GM21367 (cell line): ENCODE data around the gene FARSA.
A peak's percentile ranks its signal among the peaks of the same experiment; 100 is the strongest.
"Not testable (repeated sequence)": the region's sequence is repeated elsewhere in the genome, so short reads cannot be mapped to it uniquely, and the experiment has no call there.

ENCODE experiments used
- ATAC-seq: cut with Tn5 transposase; IDR thresholded peaks from one replicate; pipeline ENCODE4 v1.9.1; 2021; ENCODE audit not compliant: unreplicated experiment

The FARSA gene

DNA sequence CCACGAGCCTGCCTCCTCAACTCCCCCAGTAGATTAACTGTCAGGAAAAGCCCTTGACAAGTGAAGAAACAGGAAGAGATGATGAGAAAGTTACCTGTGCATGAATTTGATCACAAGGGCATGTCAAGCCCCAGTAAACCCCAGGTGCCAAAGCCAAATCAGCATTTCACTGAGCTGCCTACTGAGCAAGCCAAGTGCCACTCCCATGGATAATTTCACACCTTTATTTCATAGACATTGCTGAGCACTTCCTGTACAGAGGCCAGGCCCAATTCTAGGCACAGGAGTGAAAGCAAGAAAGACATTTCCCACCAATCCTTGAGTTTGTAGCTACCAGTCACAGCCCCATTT lies 21.1 kb upstream of the FARSA start:
- ATAC-seq: no peak

DNA sequence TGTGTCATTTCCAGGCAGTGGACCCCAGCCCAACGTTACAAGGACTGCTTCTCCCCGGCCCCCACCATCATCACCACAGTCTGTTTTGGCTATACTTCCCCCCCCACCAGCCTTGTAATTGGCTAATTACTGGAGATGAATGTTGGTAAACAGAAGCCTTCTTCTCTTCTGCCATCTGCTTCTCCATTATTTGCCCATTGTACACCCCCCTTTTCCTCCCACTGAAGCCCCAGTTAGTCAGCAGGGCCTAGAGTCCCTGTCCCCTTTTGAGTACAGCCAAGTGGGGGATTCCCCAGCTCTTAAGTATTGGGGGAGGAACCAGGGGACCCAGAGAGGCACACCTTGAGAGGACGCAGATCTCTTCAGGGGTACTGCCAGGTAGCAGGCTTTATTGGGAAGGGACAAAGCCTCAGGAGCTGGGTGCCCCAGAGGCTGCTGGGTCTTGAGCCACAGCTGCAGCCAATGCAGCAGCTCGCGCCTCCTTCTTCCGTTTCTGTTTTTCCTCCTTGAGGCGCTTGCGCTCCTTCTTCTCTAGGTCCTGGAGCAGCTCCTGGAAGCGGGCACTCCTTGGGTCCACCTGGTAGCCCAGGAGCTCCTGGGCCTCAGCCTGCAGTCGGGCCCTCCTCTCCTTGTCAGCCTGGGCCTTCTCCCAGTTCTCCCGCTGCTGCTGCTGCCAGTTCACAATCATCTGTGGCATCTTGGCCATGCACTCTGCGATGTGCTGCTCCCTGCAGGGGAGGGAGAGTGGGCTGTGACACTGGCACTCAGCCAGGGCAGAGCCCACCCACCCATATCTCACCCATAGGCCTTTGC lies 20.5 kb upstream of the FARSA start:
- no peak for ATAC-seq

DNA sequence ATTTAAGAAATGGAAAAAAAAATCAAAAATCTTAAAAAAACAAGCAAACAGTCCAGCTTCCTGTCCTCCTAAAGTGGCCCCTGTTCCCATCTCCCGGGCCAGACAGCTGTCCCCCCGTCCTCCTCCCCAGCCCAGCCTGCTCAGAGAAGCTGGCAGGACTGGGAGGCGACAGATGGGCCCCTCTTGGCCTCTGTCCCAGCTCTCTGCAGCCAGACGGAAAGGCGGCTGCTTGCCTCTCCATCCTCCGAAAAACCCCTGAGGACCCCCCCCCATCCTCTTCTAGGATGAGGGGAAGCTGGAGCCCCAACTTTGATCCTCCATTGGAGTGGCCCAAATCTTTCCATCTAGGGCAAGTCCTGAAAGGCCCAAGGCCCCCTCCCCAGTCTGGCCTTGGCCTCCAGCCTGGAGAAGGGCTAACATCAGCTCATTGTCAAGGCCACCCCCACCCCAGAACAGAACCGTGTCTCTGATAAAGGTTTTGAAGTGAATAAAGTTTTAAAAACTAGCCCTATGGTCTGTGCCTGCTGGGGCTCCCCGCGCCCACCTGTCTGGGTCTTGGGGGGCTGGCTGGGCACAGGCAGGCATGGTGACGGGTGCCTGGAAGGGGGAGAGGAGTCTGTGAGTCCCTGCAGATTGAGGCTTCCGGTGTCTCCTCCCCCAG lies 19.8 kb upstream of the FARSA start:
- no peak for ATAC-seq

DNA sequence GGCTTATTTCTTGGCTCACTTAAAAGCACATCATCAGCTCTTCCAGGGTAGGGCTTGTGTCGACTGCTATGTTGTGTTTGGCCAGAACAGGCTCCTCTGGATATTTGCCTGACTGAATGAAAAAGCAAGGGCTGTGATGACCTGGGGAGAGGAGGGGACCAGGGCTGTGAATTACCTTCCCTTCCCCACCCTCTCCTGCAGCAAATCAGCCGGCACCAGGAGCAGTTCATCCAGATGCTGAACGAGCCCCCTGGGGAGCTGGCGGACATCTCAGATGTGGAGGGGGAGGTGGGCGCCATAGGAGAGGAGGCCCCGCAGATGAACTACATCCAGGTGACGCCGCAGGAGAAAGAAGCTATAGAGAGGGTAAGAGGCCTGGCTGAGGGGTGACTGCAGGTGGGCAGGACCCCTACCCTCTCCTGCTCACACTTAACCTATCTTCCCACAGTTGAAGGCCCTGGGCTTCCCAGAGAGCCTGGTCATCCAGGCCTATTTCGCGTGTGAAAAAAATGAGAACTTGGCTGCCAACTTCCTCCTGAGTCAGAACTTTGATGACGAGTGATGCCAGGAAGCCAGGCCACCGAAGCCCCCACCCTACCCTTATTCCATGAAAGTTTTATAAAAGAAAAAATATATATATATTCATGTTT lies 19.1 kb upstream of the FARSA start:
- ATAC-seq: no peak

DNA sequence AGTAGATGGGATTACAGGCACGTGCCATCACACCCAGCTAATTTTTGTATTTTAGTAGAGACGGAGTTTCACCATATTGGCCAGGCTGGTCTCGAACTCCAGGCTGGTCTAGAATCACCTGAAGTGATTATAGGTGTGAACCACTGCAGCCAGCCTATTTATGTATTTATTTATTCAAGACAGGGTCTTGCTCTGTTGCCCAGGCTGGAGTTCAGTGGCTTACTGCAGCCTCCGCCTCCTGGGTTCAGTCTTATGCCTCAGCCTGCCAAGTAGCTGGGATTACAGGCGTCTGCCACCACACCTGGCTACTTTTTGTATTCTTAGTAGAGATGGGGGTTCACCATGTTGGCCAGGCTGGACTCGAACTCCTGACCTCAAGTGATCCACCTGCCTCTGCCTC lies 18.5 kb upstream of the FARSA start:
- ATAC-seq: not testable (repeated sequence)

DNA sequence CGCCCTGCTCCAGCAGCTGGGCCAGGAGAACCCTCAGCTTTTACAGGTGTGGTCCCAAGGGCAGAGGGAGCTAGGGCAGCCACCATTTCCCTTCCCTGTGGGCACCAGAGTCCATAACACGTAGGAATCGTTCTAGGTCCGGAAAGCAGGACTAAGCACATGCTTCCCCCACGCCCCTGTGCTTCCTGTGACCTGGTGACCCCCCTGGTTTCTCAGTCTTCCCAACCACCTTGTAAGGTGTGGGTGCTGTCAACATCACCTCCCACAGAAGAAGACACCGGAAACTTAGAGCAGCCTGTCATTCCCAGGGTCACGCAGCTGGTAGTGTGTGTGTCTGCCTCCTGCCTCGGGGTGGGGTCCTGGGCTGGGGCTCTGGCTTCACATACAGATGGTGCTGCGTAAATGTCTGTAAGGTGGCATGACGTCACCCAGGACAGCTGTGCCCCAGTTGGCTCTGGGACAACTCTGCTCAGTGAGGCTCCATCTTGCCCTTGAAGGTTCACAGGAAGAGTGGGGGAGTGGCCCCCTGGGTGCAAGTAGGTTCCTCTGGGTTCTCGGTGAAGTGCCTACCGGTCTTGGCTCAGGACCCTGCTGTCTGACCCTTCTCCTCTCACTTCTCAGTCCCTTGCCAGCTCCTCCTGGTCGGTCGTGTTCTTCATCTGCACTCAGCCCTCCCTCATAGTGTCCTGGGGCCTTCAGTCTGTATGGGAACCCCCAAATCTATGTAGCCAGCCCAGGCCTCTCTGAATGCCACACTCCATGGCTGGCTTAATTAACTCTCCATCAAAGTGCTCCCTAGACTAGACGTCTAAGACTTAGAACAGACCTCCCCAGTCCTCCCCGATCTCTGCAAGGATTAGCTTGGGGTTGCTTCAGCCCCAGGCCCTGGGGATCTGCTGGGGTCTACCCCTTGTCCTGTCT lies 16.1 kb upstream of the FARSA start:
- no peak for ATAC-seq

DNA sequence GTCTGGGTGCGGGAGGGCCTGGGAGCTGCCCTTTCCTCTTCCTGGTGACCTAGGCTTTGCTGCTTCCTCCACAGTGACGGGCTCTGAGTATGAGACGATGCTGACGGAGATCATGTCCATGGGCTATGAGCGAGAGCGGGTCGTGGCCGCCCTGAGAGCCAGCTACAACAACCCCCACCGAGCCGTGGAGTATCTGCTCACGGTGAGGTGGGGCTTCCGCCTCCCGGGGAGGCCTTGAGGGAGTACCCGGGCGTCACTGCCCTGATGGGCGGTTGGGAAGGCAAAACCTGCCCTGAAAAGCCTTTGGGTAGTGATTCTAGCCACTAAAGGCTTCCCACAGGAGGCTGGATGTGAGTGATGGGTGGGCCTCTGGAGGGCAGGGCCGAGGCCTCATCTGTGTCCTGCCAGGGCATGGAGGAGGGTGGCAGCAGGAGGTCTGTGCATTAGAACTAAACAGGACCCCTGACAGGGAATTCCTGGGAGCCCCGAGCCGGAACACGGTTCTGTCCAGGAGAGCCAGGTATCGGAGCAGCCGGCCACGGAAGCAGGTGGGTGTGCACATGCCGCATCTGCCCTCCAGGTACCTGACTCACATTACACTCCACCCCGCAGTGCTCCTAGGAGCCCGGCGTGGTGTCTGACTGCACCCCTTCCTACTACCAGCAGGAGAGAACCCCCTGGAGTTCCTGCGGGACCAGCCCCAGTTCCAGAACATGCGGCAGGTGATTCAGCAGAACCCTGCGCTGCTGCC lies 15.3 kb upstream of the FARSA start:
- no peak for ATAC-seq

DNA sequence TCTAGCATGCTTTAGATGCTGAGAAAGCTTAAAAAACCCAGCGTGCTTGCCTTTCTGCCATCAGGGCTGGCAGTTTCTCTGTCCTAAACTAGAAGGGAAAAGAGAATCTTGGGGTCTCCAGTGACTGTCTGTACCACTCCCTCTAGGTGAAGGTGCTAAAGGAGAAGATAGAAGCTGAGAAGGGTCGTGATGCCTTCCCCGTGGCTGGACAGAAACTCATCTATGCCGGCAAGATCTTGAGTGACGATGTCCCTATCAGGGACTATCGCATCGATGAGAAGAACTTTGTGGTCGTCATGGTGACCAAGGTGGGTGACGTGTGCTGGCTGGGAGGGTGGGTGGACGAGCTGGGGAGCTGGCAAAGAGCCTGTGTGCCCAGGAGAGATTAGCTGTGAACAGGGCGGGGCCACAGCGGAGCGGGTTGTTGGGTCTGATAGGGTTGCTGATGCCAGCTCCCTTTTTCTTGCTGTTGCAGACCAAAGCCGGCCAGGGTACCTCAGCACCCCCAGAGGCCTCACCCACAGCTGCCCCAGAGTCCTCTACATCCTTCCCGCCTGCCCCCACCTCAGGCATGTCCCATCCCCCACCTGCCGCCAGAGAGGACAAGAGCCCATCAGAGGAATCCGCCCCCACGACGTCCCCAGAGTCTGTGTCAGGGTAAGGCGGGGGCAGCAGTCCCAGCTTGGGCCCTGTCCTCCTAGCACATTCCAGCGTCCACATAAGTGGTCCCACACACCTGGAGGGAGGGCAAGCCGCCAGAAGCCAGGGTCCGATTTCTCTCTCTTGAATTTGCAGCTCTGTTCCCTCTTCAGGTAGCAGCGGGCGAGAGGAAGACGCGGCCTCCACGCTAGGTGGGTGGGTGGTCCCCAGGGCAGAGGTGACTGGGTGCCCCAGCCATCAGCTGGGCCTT lies 14.4 kb upstream of the FARSA start:
- ATAC-seq: no peak

DNA sequence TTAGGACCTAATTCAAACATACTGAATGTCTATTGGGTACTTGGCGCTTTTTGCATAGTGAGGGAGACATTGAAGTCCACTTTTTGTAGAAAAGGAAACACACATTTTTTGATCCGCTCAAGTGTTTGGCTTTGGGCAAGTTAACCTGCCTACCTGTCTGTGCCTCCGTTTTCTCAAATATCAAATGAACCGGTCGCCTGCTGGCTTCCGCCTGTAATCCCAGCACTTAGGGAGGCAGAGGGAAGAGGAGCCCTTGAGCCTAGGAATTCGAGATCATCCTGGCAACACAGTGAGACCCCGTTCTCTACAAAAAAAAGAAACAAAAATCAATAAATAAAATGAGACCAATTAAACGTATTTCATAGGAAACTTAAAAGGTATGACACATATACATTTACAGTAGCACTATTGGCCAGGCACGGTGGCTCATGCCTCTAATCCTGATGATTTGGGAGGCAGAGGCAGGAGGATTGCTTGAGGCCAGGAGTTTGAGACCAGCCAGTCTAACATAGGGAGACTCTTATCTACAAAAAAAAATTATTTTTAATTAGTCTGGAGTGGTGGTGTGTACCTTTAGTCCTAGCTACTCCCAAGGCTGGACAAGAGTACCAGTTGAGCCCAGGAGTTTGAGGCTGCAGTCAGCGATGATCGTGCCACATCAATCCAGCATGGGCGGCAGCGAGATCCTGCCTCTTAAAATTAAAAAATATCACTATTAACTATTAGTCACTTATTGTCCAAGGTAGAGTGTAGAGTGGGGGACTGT lies 13.4 kb upstream of the FARSA start:
- no peak for ATAC-seq

DNA sequence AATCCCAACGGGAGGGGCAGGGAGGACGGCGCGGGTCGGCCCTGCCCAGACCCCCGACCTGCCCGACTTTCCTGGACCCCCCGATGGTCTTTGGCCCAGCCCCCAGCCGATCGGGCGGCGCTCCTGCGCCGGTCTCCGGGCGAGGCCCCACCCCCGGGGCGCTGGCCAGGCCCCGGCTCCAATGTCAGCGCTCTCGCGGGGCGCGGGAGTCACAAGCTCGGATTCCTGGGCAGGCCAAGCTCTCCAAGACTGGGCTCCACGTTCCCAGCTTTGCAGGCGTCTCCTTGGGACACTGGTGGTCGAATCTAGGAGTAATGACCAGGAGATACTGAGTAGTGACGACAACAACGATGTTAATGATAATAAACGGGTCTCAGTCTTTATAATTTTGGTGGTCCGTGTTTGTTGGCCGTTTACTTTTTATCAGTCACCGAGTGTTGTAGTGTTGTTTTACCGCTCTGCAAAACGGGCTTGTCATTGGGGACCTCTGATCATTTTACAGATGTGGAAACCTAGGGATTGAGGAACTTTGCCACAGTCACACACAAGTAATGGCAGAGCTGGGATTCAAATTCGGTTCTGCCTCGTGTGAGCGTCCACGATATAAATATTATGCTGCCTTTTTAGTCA lies 12.7 kb upstream of the FARSA start:
- ATAC-seq: peak; percentile 23

DNA sequence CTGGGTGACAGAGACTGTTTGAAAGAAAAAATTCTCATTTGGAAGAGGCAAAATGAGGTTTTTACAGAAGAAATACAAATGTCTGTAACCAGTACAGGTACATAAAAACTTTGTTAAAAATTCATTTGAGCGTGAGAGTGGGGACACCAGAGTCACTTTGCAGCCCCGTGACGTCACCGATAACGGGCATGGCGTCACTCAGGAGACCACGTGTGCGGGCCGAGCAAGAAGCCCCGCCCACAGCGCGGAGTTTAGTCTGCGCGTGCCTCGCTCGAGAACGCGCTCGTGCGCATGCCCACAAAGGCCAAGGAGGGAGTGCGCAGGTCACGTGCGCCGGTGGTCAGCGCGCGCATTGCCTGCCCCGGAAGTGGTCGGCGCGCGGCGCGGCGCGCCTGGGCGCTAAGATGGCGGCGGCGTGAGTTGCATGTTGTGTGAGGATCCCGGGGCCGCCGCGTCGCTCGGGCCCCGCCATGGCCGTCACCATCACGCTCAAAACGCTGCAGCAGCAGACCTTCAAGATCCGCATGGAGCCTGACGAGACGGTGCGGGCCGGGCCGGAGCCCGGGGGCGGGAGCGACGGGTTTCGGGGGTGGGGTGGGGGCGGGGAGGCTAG lies 12.1 kb upstream of the FARSA start, which contains the start of gene RAD23A:
TSS of gene RAD23A (plus strand) at position 384 of the 613 bp plus-strand sequence. CDS start at position 471, 87 bp downstream.
- ATAC-seq: peak; percentile 53

DNA sequence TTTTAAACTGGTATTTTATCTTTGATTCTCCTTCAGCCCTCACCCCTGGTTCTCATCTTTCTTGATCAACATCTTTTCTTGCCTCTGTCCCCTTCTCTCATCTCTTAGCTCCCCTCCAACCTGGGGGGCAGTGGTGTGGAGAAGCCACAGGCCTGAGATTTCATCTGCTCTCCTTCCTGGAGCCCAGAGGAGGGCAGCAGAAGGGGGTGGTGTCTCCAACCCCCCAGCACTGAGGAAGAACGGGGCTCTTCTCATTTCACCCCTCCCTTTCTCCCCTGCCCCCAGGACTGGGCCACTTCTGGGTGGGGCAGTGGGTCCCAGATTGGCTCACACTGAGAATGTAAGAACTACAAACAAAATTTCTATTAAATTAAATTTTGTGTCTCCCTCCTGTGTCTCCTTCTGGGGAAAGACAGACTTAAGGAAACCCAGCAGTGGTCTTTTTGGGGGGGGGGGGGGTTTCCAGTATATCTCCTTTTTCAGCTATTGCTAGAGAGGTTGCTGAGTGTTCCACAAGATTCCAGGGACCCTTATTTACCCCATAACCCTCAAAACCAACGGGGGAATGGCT lies 10.7 kb upstream of the FARSA start:
- no peak for ATAC-seq

DNA sequence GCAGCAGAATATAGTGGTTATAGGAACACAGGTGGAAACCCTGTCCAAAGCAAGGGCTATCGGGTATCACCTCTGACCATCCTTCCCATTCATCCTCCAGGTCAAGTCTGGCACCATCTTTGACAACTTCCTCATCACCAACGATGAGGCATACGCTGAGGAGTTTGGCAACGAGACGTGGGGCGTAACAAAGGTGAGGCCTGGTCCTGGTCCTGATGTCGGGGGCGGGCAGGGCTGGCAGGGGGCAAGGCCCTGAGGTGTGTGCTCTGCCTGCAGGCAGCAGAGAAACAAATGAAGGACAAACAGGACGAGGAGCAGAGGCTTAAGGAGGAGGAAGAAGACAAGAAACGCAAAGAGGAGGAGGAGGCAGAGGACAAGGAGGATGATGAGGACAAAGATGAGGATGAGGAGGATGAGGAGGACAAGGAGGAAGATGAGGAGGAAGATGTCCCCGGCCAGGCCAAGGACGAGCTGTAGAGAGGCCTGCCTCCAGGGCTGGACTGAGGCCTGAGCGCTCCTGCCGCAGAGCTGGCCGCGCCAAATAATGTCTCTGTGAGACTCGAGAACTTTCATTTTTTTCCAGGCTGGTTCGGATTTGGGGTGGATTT lies 10.0 kb upstream of the FARSA start:
- ATAC-seq: no peak

DNA sequence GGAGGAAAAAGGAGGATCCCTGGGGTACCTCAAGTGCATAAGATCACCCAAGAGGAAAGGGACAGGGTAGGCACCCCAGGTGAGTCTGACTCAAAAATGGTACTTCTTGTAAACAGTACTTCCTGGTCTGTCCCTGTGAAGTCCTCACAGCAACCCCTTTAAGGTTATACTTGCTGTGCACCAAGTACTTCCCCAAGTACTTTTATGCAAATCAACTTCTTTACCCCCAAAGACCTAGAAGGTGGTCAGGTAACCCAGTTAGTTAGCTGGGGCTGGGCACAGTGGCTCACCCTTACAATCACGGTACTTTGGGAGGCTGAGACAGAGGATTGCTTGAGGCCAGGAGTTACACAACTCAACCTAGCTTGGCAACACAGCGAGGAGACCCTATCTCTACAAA lies 7.4 kb upstream of the FARSA start:
- no peak for ATAC-seq

DNA sequence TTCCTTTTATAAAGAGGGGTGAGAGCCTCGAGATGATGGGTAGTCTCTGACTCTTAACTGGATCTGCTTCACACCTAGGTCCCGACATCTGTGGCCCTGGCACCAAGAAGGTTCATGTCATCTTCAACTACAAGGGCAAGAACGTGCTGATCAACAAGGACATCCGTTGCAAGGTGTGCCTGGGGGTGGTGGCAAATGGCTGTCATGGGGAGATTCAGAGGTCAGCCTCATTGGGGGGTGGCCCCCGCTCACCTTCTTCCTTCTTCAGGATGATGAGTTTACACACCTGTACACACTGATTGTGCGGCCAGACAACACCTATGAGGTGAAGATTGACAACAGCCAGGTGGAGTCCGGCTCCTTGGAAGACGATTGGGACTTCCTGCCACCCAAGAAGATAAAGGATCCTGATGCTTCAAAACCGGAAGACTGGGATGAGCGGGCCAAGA lies 6.5 kb upstream of the FARSA start:
- no peak for ATAC-seq

DNA sequence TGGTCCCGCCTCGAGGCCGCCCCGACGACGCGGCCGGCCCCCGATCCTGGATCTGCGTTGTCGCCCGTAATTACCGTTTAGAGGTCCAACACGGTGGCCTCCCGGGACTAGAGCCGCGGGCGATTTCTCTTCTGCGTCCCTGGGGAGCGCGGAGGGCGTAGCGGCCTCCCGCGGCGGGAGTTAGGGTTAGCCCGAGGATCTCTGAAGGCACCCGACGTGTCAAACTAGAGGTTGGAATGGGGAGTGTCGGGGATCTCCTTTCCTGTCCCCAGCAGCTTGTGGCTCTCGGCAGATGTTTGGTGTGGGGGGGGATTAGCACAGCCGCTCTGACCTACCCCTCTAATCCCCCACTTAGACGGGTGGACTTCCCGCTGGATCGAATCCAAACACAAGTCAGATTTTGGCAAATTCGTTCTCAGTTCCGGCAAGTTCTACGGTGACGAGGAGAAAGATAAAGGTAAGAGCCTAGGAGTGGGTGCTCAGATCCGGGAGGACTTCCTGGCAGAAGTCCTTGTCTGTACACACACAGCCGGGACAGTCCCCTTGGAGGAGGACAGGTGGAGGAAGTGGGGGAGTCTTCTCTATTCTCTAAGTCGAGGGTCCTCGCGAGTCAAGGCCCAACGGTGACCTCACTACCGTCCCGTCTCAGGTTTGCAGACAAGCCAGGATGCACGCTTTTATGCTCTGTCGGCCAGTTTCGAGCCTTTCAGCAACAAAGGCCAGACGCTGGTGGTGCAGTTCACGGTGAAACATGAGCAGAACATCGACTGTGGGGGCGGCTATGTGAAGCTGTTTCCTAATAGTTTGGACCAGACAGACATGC lies 5.5 kb upstream of the FARSA start:
- peak; percentile 2 for ATAC-seq
